ENCODE results near the gene DDX51. TPM values are rescaled to one million over a fixed set of nuclear protein-coding genes. Genes with fewer than 3 reads are reported as not detected.

Gene DDX51
- total and polyA plus RNA-seq, 2 of the 13 experiments (the other 11 are each of a cell fraction or from before 2014, with no cell fraction given): 10.1 TPM

GRCh38 chr12:132166093-132166492 lies 22.0 kb upstream of the DDX51 start (continued):
- no peak for TF ChIP-seq ZNF646 (CRISPR knock-in tag; IDR thresholded peaks at IDR 0.05)
- TF ChIP-seq ZNF317 (CRISPR knock-in tag; IDR thresholded peaks at IDR 0.05): no peak
- TF ChIP-seq ZNF18 (CRISPR knock-in tag; IDR thresholded peaks at IDR 0.05; ENCODE audit: insufficient replicate concordance): no peak
- no peak for TF ChIP-seq SNAPC2 (CRISPR knock-in tag; IDR thresholded peaks at IDR 0.05)
- no peak for TF ChIP-seq ZZZ3 (CRISPR knock-in tag; IDR thresholded peaks at IDR 0.05; ENCODE audit: borderline replicate concordance)
- TF ChIP-seq ZNF234 (CRISPR knock-in tag; conservative IDR thresholded peaks at IDR 0.05): no peak
